Measurements from ENCODE around the gene KLHL17.

The KLHL17 gene

DNA sequence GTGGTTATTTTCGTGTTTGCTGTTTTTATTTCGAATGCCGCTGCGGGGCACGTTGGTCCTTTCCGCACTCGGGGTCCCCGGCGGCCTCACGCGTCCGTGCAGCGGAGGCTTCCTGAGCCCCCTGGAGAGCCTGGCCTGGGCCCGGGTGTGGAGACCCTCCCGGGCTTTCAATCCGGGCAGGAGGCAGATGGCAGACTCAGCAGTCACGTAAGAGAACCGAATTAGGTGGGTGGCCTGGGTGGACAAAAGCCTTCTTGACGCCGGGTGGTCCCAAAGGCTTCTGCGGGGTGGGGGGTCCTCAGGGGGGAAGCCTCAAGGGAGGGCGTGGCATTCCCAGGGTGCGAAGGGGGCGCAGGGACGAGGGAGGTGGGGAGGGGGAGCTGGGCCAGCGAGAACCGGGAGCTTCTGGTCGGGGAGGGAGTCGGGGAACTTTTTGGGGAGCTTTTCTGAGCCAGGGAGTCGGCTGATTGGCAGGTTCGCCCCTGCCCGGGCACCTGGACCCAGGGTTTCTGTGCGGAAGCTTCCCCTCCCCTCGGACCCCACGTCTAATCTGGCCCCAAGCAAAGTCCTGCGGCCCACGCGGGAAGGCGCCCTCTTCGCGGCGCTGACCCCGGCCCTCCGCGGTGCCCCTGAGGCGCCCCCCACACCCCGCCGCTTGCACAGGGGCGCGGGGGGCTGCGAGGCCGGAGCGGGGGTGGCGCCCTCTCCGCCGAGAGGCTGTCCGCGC, 40.8 kb downstream of the KLHL17 start:
- peak overlapping the region in 1 of 2 experiments; percentile 49 for H3K27ac ChIP-seq (ENCODE audit: insufficient read depth in 1 of 2, low read depth in 1 of 2, low read length in 2 of 2, poor library complexity in 1 of 2, severe bottlenecking in 2 of 2)
- ChIA-PET POLR2A (interaction anchor here (1.6 kb wide), 1 partner anchor 17 kb away, joined by 6 read pairs; no protein-coding TSS in a partner anchor), CTCF (interaction anchor here (0.7 to 3.8 kb wide), 7 partner anchors 9 to 74 kb away, joined by 3 to 19 read pairs (median 7); partner anchors contain the start of genes ISG15 and PERM1)
- H3K36me3 ChIP-seq (ENCODE audit: control insufficient read depth in 4 of 4, insufficient read depth in 4 of 4, low read length in 3 of 4) = no peaks in the 10 kb centered on the region
- DNase-seq = no peak
- no peaks in the 10 kb centered on the region for H3K9me3 ChIP-seq (ENCODE audit: control extremely low read depth in 1 of 5, control insufficient read depth in 4 of 5, insufficient read depth in 2 of 5, low read depth in 1 of 5, low read length in 4 of 5)
- peaks cover 0 to 71% (median 14%) of the 10 kb centered on the region in 5 experiments for H3K27me3 ChIP-seq (replicated peaks in 2 of 5; ENCODE audit: control insufficient read depth in 4 of 5, insufficient read depth in 5 of 5, low read length in 4 of 5)
- 3% methylated on average over 52 of the region's 58 CpGs for WGBS (ENCODE audit: insufficient coverage)
- peak overlapping the region in 5 of 7 experiments; percentile 1 to 66 (median 43) for H3K4me3 ChIP-seq (ENCODE audit: control insufficient read depth in 1 of 7, extremely low read depth in 1 of 7, insufficient read depth in 4 of 7, low read depth in 2 of 7, low read length in 6 of 7)
- H3K4me1 ChIP-seq (ENCODE audit: control extremely low read depth in 1 of 4, control insufficient read depth in 4 of 4, insufficient read depth in 4 of 4, low read length in 3 of 4) = peaks cover 0 to 65% (median 63%) of the 10 kb centered on the region in 4 experiments

DNA sequence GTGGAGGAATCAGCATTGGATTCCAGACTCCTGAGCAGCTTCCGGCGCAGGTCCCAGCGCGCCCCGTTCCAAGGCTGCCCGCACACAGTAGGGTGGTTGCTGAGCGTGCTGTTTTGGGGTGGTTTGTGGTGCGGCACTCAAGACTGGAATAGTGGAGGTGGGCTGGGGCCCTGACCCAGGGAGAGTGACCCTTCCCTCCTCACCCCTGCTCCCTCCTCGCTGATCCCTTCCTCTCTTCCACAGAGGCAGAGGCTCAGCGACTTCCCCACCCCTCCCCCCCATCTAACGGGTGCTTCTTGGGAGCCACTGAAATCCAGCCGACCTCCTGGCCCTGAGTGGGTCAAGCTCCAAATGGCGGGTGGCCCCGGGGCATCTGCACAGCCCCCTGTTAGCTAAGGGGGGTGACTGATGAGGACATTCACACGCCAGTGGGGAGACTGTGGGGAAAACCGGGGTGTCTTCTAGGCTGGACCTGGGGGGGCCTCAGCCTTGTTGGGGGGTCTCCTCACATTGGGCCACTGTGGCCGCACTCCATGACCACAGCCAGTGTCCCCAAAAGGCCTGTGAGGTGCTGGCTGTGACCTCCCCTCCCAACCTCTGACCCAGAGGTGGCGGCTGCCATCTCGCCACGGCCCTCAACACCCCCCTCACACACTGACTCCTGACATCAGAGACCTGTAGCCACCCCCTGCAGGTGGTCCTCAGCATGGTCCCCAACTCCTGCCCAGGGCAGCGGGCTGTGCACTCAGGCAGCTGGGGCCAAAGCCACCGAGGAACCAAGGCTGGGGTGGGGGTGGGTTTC, 43.4 kb downstream of the KLHL17 start:
- H3K27ac ChIP-seq (ENCODE audit: insufficient read depth in 1 of 2, low read depth in 1 of 2, low read length in 2 of 2, poor library complexity in 1 of 2, severe bottlenecking in 2 of 2) = no peak overlapping the region
- no peaks in the 10 kb centered on the region for H3K9me3 ChIP-seq (ENCODE audit: control extremely low read depth in 1 of 5, control insufficient read depth in 4 of 5, insufficient read depth in 2 of 5, low read depth in 1 of 5, low read length in 4 of 5)
- H3K36me3 ChIP-seq (ENCODE audit: control insufficient read depth in 4 of 4, insufficient read depth in 4 of 4, low read length in 3 of 4) = no peaks in the 10 kb centered on the region
- peaks cover 0 to 49% (median 9%) of the 10 kb centered on the region in 5 experiments for H3K27me3 ChIP-seq (replicated peaks in 2 of 5; ENCODE audit: control insufficient read depth in 4 of 5, insufficient read depth in 5 of 5, low read length in 4 of 5)
- ChIA-PET CTCF (interaction anchor here (1.1 to 3.8 kb wide), 8 partner anchors 9 to 29 kb away, joined by 3 to 17 read pairs (median 4); partner anchors contain the start of genes ISG15 and PERM1), POLR2A (no interaction called here)
- no peak for DNase-seq
- peaks cover 0 to 57% (median 54%) of the 10 kb centered on the region in 4 experiments for H3K4me1 ChIP-seq (ENCODE audit: control extremely low read depth in 1 of 4, control insufficient read depth in 4 of 4, insufficient read depth in 4 of 4, low read length in 3 of 4)
- 90% methylated on average over 9 of the region's 22 CpGs for WGBS (ENCODE audit: insufficient coverage)
- no peak overlapping the region for H3K4me3 ChIP-seq (ENCODE audit: control insufficient read depth in 1 of 7, extremely low read depth in 1 of 7, insufficient read depth in 4 of 7, low read depth in 2 of 7, low read length in 6 of 7)

DNA sequence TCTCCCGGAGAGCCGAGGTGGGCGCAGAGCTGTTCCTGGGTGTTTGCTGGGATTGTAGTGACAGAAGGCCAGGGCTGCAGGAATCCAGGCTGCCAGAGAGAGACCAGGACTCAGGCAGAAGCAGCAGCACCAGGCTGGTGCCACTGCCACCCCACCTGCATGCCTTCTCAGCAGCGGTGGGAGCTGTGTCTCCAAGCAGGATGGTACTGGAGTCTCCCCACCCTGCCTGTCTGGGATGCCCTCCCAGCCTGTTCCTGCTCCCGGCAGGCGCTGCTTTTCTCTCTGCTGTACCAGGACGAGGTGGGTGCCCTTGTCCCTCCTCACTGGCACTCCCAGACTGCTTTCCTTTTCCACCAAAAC, 44.0 kb downstream of the KLHL17 start:
- Histone ChIP-seq H3K27ac (ENCODE audit: insufficient read depth in 1 of 2, low read depth in 1 of 2, low read length in 2 of 2, poor library complexity in 1 of 2, severe bottlenecking in 2 of 2) (no peak overlapping the region), H3K9me3 (ENCODE audit: control extremely low read depth in 1 of 5, control insufficient read depth in 4 of 5, insufficient read depth in 2 of 5, low read depth in 1 of 5, low read length in 4 of 5) (no peaks in the 10 kb centered on the region), H3K36me3 (ENCODE audit: control insufficient read depth in 4 of 4, insufficient read depth in 4 of 4, low read length in 3 of 4) (no peaks in the 10 kb centered on the region), H3K27me3 (replicated peaks in 2 of 5; ENCODE audit: control insufficient read depth in 4 of 5, insufficient read depth in 5 of 5, low read length in 4 of 5) (peaks cover 0 to 44% (median 7%) of the 10 kb centered on the region in 5 experiments), H3K4me3 (ENCODE audit: control insufficient read depth in 1 of 7, extremely low read depth in 1 of 7, insufficient read depth in 4 of 7, low read depth in 2 of 7, low read length in 6 of 7) (peak overlapping the region in 2 of 7 experiments; percentile 43 to 63), H3K4me1 (ENCODE audit: control extremely low read depth in 1 of 4, control insufficient read depth in 4 of 4, insufficient read depth in 4 of 4, low read length in 3 of 4) (peaks cover 0 to 51% (median 48%) of the 10 kb centered on the region in 4 experiments)
- ChIA-PET CTCF (interaction anchor here (1.1 to 2.0 kb wide), 6 partner anchors 9 to 22 kb away, joined by 3 to 10 read pairs (median 5); partner anchors contain the start of genes ISG15 and PERM1), POLR2A (no interaction called here)
- no peak for DNase-seq
- 34% methylated on average over 4 of the region's 7 CpGs for WGBS (ENCODE audit: insufficient coverage)

GRCh38 chr1:1004780-1005697, 44.7 kb downstream of the KLHL17 start:
- H3K9me3 ChIP-seq (ENCODE audit: control extremely low read depth in 1 of 5, control insufficient read depth in 4 of 5, insufficient read depth in 2 of 5, low read depth in 1 of 5, low read length in 4 of 5) = no peaks in the 10 kb centered on the region
- 5% methylated on average over 15 of the region's 21 CpGs for WGBS (ENCODE audit: insufficient coverage)
- ChIA-PET CTCF (interaction anchor here (1.1 to 2.0 kb wide), 6 partner anchors 9 to 23 kb away, joined by 3 to 10 read pairs (median 5); partner anchors contain the start of genes ISG15 and PERM1), POLR2A (interaction anchor here (0.5 to 0.7 kb wide), 3 partner anchors 206 to 1525 kb away, joined by 3 to 4 read pairs (median 4); no protein-coding TSS in a partner anchor)
- H3K27me3 ChIP-seq (replicated peaks in 2 of 5; ENCODE audit: control insufficient read depth in 4 of 5, insufficient read depth in 5 of 5, low read length in 4 of 5) = peaks cover 0 to 38% (median 7%) of the 10 kb centered on the region in 5 experiments
- peak overlapping the region in 1 of 2 experiments; percentile 19 for H3K27ac ChIP-seq (ENCODE audit: insufficient read depth in 1 of 2, low read depth in 1 of 2, low read length in 2 of 2, poor library complexity in 1 of 2, severe bottlenecking in 2 of 2)
- DNase-seq = peak in 2 of 3 donors; percentile 69 to 79
- no peaks in the 10 kb centered on the region for H3K36me3 ChIP-seq (ENCODE audit: control insufficient read depth in 4 of 4, insufficient read depth in 4 of 4, low read length in 3 of 4)
- H3K4me1 ChIP-seq (ENCODE audit: control extremely low read depth in 1 of 4, control insufficient read depth in 4 of 4, insufficient read depth in 4 of 4, low read length in 3 of 4) = peaks cover 0 to 45% (median 42%) of the 10 kb centered on the region in 4 experiments
- H3K4me3 ChIP-seq (ENCODE audit: control insufficient read depth in 1 of 7, extremely low read depth in 1 of 7, insufficient read depth in 4 of 7, low read depth in 2 of 7, low read length in 6 of 7) = peak overlapping the region in 5 of 7 experiments; percentile 15 to 63 (median 43)

- ChIA-PET CTCF (interaction anchor here (1.5 to 2.4 kb wide), 3 partner anchors 10 to 24 kb away, joined by 5 to 10 read pairs (median 5); partner anchors contain the start of gene PERM1), POLR2A (interaction anchor here (0.5 kb wide), 1 partner anchor 205 kb away, joined by 4 read pairs; no protein-coding TSS in a partner anchor)
- H3K27ac ChIP-seq (ENCODE audit: insufficient read depth in 1 of 2, low read depth in 1 of 2, low read length in 2 of 2, poor library complexity in 1 of 2, severe bottlenecking in 2 of 2) = no peak overlapping the region
- H3K9me3 ChIP-seq (ENCODE audit: control extremely low read depth in 1 of 5, control insufficient read depth in 4 of 5, insufficient read depth in 2 of 5, low read depth in 1 of 5, low read length in 4 of 5) = no peaks in the 10 kb centered on the region
- WGBS (ENCODE audit: insufficient coverage) = 82% methylated on average over 20 of the region's 23 CpGs
- peaks cover 0 to 30% (median 5%) of the 10 kb centered on the region in 5 experiments for H3K27me3 ChIP-seq (replicated peaks in 2 of 5; ENCODE audit: control insufficient read depth in 4 of 5, insufficient read depth in 5 of 5, low read length in 4 of 5)
- H3K4me1 ChIP-seq (ENCODE audit: control extremely low read depth in 1 of 4, control insufficient read depth in 4 of 4, insufficient read depth in 4 of 4, low read length in 3 of 4) = peaks cover 0 to 37% (median 34%) of the 10 kb centered on the region in 4 experiments
- H3K36me3 ChIP-seq (ENCODE audit: control insufficient read depth in 4 of 4, insufficient read depth in 4 of 4, low read length in 3 of 4) = no peaks in the 10 kb centered on the region
- H3K4me3 ChIP-seq (ENCODE audit: control insufficient read depth in 1 of 7, extremely low read depth in 1 of 7, insufficient read depth in 4 of 7, low read depth in 2 of 7, low read length in 6 of 7) = no peak overlapping the region
- no peak for DNase-seq
These were observed 45.5 kb downstream of the KLHL17 start for GRCh38 chr1:1005774-1006304.

All from common myeloid progenitor, CD34-positive (primary cell).